HepG2 (cell line): ENCODE data around the gene MFAP3L. TPM values are rescaled to one million over a fixed set of nuclear protein-coding genes. Genes with fewer than 3 reads are reported as not detected.

Source experiments
- ATAC-seq: fragments of 200-7000 bp; cut with Tn5 transposase; 3 replicates; pipeline ENCODE4 v1.9.1; 2020; ENCODE audit warnings: mild to moderate bottlenecking, moderate library complexity
- BruUV-seq: library from RNA; stranded (reverse); fragments of 400-500 nt; replicated peaks from 2 replicates; lab custom pipeline; 2021; lab: Mats Ljungman, UMichigan
- CTCF ChIA-PET: fragments of 300-600 bp; formaldehyde crosslinking; extraction: SDS; loops from one replicate; lab custom pipeline; 2021; ENCODE audit warnings: low total read pairs, inconsistent platforms, low intra/inter-chr PET ratio; lab: Yijun Ruan, JAX
- POLR2A ChIA-PET: fragments of 350-600 bp; sonication (Branson Sonifier 250); formaldehyde crosslinking; loops from one replicate; lab custom pipeline; 2020; ENCODE audit warnings: antibody characterized with exemption, inconsistent platforms; lab: Yijun Ruan, JAX
- DNase-seq: peaks from one replicate; pipeline ENCODE4 v3.0.0-alpha.2; 2015; ENCODE audit warnings: low spot score
- FAIRE-seq: peaks from 3 replicates; lab custom pipeline; 2011; peaks lifted over from hg19 to GRCh38; lab: Jason Lieb, UNC
- H2AFZ ChIP-seq: one replicate; pipeline ENCODE4 v1.6.1; 2011; ENCODE audit warnings: low read length, inconsistent platforms
- H3K27ac ChIP-seq: fragments of 300-600 bp; 3 replicates; pipeline ENCODE4 v1.8.0; 2011; ENCODE audit warnings: mixed run types, mild to moderate bottlenecking, mixed read lengths, low read length, inconsistent platforms; ENCODE audit not compliant: insufficient read depth; ENCODE audit errors: extremely low read length
- H3K27me3 ChIP-seq, 2 experiments: fragments of 200-600 bp in 1 of 2; 2 replicates in 1 of 2; 3 replicates in 1 of 2; pipeline versions ENCODE4 v1.6.0 to v1.8.0; 2011; ENCODE audit warnings: low read length in 2 of 2, mild to moderate bottlenecking in 2 of 2, moderate library complexity in 2 of 2, inconsistent platforms in 1 of 2; ENCODE audit not compliant: insufficient read depth in 2 of 2, control insufficient read depth in 1 of 2
- H3K36me3 ChIP-seq, 2 experiments: fragments of 200-600 bp in 1 of 2; replicated peaks in 1 of 2; 2 replicates in 1 of 2; 3 replicates in 1 of 2; pipeline versions ENCODE4 v1.5.1 to v1.8.0; 2011; ENCODE audit warnings: low read length in 2 of 2, inconsistent platforms in 1 of 2; ENCODE audit not compliant: insufficient read depth in 2 of 2, control insufficient read depth in 1 of 2
- H3K4me1 ChIP-seq: 2 replicates; pipeline ENCODE4 v1.5.1; 2012; ENCODE audit warnings: low read length, inconsistent platforms; ENCODE audit not compliant: insufficient read depth
- H3K4me2 ChIP-seq: 2 replicates; pipeline ENCODE4 v1.6.0; 2011; ENCODE audit warnings: low read depth, low read length, inconsistent platforms
- H3K4me3 ChIP-seq, 3 experiments: fragments of 200-600 bp in 1 of 3; sonication (generic), shearing (Covaris generic) in 1 of 3; replicated peaks in 1 of 3; 2 replicates each; pipeline ENCODE4 v1.5.1; 2011 to 2016; ENCODE audit warnings: low read length in 3 of 3, inconsistent platforms in 2 of 3, low read depth in 2 of 3, mild to moderate bottlenecking in 2 of 3, control low read depth in 1 of 3, mixed read lengths in 1 of 3; ENCODE audit not compliant: insufficient read depth in 1 of 3
- H3K79me2 ChIP-seq: one replicate; pipeline ENCODE4 v1.6.1; 2011; ENCODE audit warnings: low read length, inconsistent platforms; ENCODE audit not compliant: insufficient read depth
- H3K9ac ChIP-seq: 2 replicates; pipeline ENCODE4 v1.6.0; 2011; ENCODE audit warnings: mild to moderate bottlenecking, low read depth, low read length, inconsistent platforms; ENCODE audit not compliant: insufficient read depth
- H3K9me3 ChIP-seq: 2 replicates; pipeline ENCODE4 v1.5.1; 2012; ENCODE audit warnings: mild to moderate bottlenecking, low read length
- H4K20me1 ChIP-seq: 2 replicates; pipeline ENCODE4 v1.6.0; 2011; ENCODE audit warnings: inconsistent platforms, mild to moderate bottlenecking, low read length, moderate library complexity; ENCODE audit not compliant: insufficient read depth
- CTCF ChIP-seq: sonication (generic); formaldehyde crosslinking; IDR thresholded peaks from 2 replicates; pipeline ENCODE4 v1.5.0; 2020; ENCODE audit warnings: mild to moderate bottlenecking, missing genetic modification reagents, moderate library complexity
- DR1 ChIP-seq: sonication (generic); formaldehyde crosslinking; IDR thresholded peaks from 2 replicates; pipeline ENCODE4 v1.8.0; 2021; ENCODE audit warnings: mild to moderate bottlenecking, missing genetic modification reagents, inconsistent platforms
- ERF ChIP-seq: IDR thresholded peaks from 2 replicates; pipeline ENCODE4 v1.6.1; 2018; ENCODE audit warnings: missing biosample characterization, missing genetic modification reagents
- KDM2A ChIP-seq: sonication (generic); formaldehyde crosslinking; IDR thresholded peaks from 2 replicates; pipeline ENCODE4 v1.4.0; 2020; ENCODE audit warnings: low read depth, missing genetic modification reagents, borderline replicate concordance
- NFIB ChIP-seq: sonication (generic); formaldehyde crosslinking; IDR thresholded peaks from 2 replicates; pipeline ENCODE4 v1.9.0; 2021; ENCODE audit warnings: missing genetic modification reagents, mild to moderate bottlenecking, borderline replicate concordance
- PAWR ChIP-seq: sonication (generic); formaldehyde crosslinking; IDR thresholded peaks from 2 replicates; pipeline ENCODE4 v1.4.0; 2020; ENCODE audit warnings: missing genetic modification reagents, mild to moderate bottlenecking, borderline replicate concordance
- TBL1XR1 ChIP-seq: fragments of 150-350 bp; IDR thresholded peaks from 2 replicates; pipeline ENCODE4 v1.6.1; 2014; ENCODE audit warnings: borderline replicate concordance, low read length; ENCODE audit not compliant: partially characterized antibody
- U2AF2 ChIP-seq: fragments of 200-400 bp; formaldehyde crosslinking; IDR thresholded peaks from 2 replicates; pipeline ENCODE4 v1.6.1; 2017; ENCODE audit warnings: low read depth, mild to moderate bottlenecking, low read length
- ZBTB14 ChIP-seq: sonication (generic); formaldehyde crosslinking; IDR thresholded peaks from 2 replicates; pipeline ENCODE4 v1.4.0; 2020; ENCODE audit warnings: missing genetic modification reagents
- ZBTB4 ChIP-seq: sonication (generic); formaldehyde crosslinking; IDR thresholded peaks from 2 replicates; pipeline ENCODE4 v1.4.0; 2020; ENCODE audit warnings: missing genetic modification reagents, mild to moderate bottlenecking, borderline replicate concordance
- ZBTB49 ChIP-seq: sonication (generic); formaldehyde crosslinking; IDR thresholded peaks from 2 replicates; pipeline ENCODE4 v1.4.0; 2020; ENCODE audit warnings: missing genetic modification reagents, borderline replicate concordance
- ZNF136 ChIP-seq: sonication (generic); formaldehyde crosslinking; IDR thresholded peaks from 2 replicates; pipeline ENCODE4 v1.8.1; 2022; ENCODE audit warnings: low read depth, mild to moderate bottlenecking, moderate library complexity, missing genetic modification reagents
- ZNF143 ChIP-seq: sonication (generic); formaldehyde crosslinking; IDR thresholded peaks from 2 replicates; pipeline ENCODE4 v1.4.0; 2020; ENCODE audit warnings: missing genetic modification reagents
- ZNF546 ChIP-seq: sonication (generic); formaldehyde crosslinking; conservative IDR thresholded peaks from 2 replicates; pipeline ENCODE4 v1.8.1; 2023; ENCODE audit warnings: mild to moderate bottlenecking, missing genetic modification reagents
- ZNF775 ChIP-seq: sonication (generic); formaldehyde crosslinking; IDR thresholded peaks from 2 replicates; pipeline ENCODE4 v1.4.0; 2020; ENCODE audit warnings: missing genetic modification reagents, mild to moderate bottlenecking, moderate library complexity, borderline replicate concordance
- WGBS: methylation state at CpG from one replicate; pipeline ENCODE4 v1.1.6; 2017; ENCODE audit warnings: low lambda C conversion rate; 5-methylcytosine and 5-hydroxymethylcytosine counted together
- in situ Hi-C: cut with HindIII; loops from 2 replicates; pipeline ENCODE4 v1.10.0; 2017; ENCODE audit warnings: low pct_unique_long_range_greater_than_20kb; ENCODE audit not compliant: extremely low pct_ligation_motif_present
- intact Hi-C: fragments of 100-400 bp; cut with micrococcal nuclease; formaldehyde crosslinking; loops from one replicate; pipeline ENCODE4 v1.10.0; 2022; ENCODE audit not compliant: unreplicated experiment
- polyA plus RNA-seq, 8 experiments: library from polyadenylated mRNA; depleted of rRNA in 3 of 8; stranded (reverse) in 7 of 8; unstranded in 1 of 8; fragments of >200 nt; fragmentation: Illumina TruSeq in 4 of 8; extraction: Trizol in 4 of 8; gene quantifications; 2 replicates each; pipeline versions ENCODE4 v1.2.1 to v1.2.3, GENCODE V29; 2011 to 2016; ENCODE audit warnings: low read depth in 4 of 8, missing spikeins in 1 of 8, mixed read lengths in 1 of 8; ENCODE audit not compliant: insufficient read depth in 1 of 8
- total RNA-seq, 5 experiments: library from RNA; depleted of rRNA; stranded (reverse); fragments of >200 nt; fragmentation: Illumina TruSeq; extraction: Trizol; gene quantifications; 2 replicates each; pipeline ENCODE4 v1.2.3, GENCODE V29; 2016; ENCODE audit warnings: low read depth in 1 of 5

The MFAP3L gene
- total and polyA plus RNA-seq, 2 of the 13 experiments (the other 11 are each of a cell fraction or from before 2014, with no cell fraction given), result 1.5 to 3.6 TPM

GRCh38 chr4:169959254-169959653, 66.9 kb downstream of the MFAP3L start (continued):
- TF ChIP-seq ZBTB4 (no peak), PAWR (CRISPR knock-in tag) (no peak), ZNF143 (CRISPR knock-in tag) (no peak), ERF (CRISPR knock-in tag) (no peak), DR1 (CRISPR knock-in tag) (no peak), KDM2A (no peak), TBL1XR1 (no peak), ZBTB14 (no peak), ZNF546 (CRISPR knock-in tag) (no peak), NFIB (CRISPR knock-in tag) (no peak)
- TF ChIP-seq, all 625 proteins: peak for 0

- in situ Hi-C loops, result no loop called here
- ATAC-seq (no peak), DNase-seq (no peak), FAIRE-seq (no peak)
- no TSS peak for BruUV-seq
- intact Hi-C loops, result no loop called here
- H2AFZ ChIP-seq, result no peak overlapping the region
- no peak overlapping the region for H3K4me3 ChIP-seq
- H3K4me2 ChIP-seq, result no peak overlapping the region
- no peaks in the 10 kb centered on the region for H3K79me2 ChIP-seq
- no peaks in the 10 kb centered on the region for H3K36me3 ChIP-seq
- POLR2A ChIA-PET, result no interaction called here
- H3K27ac ChIP-seq, result no peak overlapping the region
- no peaks in the 10 kb centered on the region for H3K9me3 ChIP-seq
- no peaks in the 10 kb centered on the region for H3K27me3 ChIP-seq
- 47% methylated on average over 5 of the region's 7 CpGs for WGBS
- H4K20me1 ChIP-seq, result no peaks in the 10 kb centered on the region
- no peaks in the 10 kb centered on the region for H3K4me1 ChIP-seq
- CTCF ChIA-PET, result no interaction called here
- H3K9ac ChIP-seq, result no peak overlapping the region
- TF ChIP-seq ZBTB49 (no peak), CTCF (CRISPR knock-in tag) (no peak), ZNF775 (no peak), ZNF136 (CRISPR knock-in tag) (no peak), U2AF2 (no peak)
These were observed 67.6 kb downstream of the MFAP3L start for GRCh38 chr4:169958629-169959028.
